ENCODE results near the gene DGKG.

DNA sequence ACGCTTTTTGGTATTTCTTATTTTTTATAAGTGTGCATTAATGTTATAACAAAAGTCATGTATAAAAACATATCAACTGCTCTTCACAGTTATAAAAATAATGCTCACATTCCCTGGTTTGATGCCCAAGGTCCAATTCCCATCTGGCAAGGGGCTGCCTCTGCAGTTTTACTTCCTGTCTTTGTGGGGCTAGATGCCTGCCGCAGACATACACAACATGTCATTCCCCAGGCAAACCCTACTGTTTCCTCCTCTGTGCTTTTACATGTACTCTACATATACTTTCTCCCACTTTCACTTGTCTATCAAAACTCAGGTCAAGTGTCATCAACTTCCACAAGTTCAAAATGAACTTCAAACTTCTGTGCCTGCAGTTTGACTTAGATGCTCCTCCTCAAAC lies 192.7 kb downstream of the DGKG start:
- TF ChIP-seq, protein P1, sequence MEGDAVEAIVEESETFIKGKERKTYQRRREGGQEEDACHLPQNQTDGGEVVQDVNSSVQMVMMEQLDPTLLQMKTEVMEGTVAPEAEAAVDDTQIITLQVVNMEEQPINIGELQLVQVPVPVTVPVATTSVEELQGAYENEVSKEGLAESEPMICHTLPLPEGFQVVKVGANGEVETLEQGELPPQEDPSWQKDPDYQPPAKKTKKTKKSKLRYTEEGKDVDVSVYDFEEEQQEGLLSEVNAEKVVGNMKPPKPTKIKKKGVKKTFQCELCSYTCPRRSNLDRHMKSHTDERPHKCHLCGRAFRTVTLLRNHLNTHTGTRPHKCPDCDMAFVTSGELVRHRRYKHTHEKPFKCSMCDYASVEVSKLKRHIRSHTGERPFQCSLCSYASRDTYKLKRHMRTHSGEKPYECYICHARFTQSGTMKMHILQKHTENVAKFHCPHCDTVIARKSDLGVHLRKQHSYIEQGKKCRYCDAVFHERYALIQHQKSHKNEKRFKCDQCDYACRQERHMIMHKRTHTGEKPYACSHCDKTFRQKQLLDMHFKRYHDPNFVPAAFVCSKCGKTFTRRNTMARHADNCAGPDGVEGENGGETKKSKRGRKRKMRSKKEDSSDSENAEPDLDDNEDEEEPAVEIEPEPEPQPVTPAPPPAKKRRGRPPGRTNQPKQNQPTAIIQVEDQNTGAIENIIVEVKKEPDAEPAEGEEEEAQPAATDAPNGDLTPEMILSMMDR (IDR thresholded peaks at IDR 0.05; ENCODE audit: low read depth, low read length, missing input control): no peak
- TF ChIP-seq TAF1 (conservative IDR thresholded peaks at IDR 0.05) (no peak), YY1 (IDR thresholded peaks at IDR 0.05) (no peak)
- TF ChIP-seq, protein P2, sequence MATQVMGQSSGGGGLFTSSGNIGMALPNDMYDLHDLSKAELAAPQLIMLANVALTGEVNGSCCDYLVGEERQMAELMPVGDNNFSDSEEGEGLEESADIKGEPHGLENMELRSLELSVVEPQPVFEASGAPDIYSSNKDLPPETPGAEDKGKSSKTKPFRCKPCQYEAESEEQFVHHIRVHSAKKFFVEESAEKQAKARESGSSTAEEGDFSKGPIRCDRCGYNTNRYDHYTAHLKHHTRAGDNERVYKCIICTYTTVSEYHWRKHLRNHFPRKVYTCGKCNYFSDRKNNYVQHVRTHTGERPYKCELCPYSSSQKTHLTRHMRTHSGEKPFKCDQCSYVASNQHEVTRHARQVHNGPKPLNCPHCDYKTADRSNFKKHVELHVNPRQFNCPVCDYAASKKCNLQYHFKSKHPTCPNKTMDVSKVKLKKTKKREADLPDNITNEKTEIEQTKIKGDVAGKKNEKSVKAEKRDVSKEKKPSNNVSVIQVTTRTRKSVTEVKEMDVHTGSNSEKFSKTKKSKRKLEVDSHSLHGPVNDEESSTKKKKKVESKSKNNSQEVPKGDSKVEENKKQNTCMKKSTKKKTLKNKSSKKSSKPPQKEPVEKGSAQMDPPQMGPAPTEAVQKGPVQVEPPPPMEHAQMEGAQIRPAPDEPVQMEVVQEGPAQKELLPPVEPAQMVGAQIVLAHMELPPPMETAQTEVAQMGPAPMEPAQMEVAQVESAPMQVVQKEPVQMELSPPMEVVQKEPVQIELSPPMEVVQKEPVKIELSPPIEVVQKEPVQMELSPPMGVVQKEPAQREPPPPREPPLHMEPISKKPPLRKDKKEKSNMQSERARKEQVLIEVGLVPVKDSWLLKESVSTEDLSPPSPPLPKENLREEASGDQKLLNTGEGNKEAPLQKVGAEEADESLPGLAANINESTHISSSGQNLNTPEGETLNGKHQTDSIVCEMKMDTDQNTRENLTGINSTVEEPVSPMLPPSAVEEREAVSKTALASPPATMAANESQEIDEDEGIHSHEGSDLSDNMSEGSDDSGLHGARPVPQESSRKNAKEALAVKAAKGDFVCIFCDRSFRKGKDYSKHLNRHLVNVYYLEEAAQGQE (IDR thresholded peaks at IDR 0.05): no peak

Measured in liver (tissue), 3 donors.